LoVo (cell line): ENCODE results near the gene TMPRSS5.
"Not testable (repeated sequence)": the region's sequence is repeated elsewhere in the genome, so short reads cannot be mapped to it uniquely, and the experiment has no call there.

Experiments used
- DNase-seq: peaks from one replicate; pipeline ENCODE4 v3.0.0-alpha.2; 2016; ENCODE audit warnings: low spot score

TMPRSS5 gene

DNA sequence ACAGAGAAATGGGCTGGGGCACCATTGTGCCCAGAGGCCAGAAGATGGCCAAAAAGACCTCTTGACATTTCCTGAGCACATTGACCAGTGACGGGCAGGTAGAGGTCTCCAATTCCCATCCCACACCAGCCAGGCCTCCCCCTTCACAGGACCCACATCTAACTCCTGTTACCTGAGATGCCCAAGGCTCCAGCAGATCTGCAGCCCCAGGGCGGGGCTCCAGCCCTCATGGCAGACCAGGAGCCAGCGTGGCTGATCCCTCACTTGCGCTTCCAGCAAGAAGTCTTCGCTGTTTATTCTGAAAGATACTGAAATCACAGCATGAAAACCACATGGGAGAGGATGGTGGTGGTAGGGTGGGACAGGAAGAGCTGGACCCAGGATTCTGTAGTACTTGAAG is 9.0 kb downstream of the TMPRSS5 start:
- no peak for DNase-seq

DNA sequence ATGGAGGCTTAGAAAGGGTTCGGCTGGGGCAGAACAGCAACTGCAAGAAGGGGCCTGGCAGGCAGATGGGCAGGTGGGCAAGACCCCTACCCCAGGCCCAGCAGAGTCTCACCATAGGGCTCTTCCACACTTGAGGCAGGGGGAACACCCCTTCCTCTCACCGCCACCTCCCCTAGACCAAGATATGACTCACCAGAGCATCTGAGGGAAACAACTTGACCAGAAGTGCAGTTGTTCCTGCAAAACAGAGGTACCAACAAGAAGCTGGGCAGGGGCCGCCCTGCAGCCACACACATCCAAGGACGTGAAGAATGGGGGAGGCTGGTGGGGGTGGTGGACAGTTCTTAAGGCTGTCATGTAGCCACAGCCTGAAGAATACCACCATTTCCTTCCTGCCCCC is 10.9 kb downstream of the TMPRSS5 start:
- no peak for DNase-seq

DNA sequence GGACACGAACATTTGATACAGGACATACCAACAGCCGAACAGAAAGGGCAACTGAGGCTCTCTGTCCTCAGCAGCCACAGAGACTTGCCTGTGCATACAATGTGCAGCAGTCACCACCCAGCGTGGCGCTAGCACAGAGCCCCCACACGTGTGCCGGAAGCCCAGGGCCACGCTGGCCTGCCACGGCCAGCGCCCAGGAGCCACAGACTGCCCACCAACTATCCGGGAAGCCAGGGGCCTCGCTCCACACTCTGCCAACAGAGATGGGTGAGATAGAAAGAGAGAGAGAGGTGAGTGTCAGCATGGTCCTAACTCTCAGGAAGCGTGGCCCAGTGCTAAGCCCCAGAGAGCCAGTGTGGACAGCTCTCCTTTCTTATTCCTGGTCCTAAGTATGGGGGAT is 11.7 kb downstream of the TMPRSS5 start:
- DNase-seq = no peak

DNA sequence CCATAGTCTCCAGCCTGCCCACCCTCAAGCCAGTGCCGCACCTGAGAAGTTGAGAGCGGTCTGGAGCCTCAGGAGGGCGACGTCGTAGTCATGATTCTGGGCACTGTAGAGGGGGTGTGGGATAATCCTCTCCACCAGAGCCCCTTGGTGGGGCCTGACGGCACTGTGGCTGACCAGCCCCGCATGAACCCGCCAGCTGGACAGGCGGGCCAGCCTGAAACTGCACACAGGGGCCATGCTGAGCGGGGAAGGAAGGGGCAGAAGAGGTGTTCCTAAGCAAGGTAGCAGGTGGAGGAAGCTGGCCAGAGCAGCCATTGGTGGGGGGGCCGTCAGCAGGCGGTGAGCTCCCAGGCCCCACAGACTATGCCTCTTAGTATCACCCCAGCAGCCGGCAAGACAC is 13.1 kb downstream of the TMPRSS5 start:
- no peak for DNase-seq

DNA sequence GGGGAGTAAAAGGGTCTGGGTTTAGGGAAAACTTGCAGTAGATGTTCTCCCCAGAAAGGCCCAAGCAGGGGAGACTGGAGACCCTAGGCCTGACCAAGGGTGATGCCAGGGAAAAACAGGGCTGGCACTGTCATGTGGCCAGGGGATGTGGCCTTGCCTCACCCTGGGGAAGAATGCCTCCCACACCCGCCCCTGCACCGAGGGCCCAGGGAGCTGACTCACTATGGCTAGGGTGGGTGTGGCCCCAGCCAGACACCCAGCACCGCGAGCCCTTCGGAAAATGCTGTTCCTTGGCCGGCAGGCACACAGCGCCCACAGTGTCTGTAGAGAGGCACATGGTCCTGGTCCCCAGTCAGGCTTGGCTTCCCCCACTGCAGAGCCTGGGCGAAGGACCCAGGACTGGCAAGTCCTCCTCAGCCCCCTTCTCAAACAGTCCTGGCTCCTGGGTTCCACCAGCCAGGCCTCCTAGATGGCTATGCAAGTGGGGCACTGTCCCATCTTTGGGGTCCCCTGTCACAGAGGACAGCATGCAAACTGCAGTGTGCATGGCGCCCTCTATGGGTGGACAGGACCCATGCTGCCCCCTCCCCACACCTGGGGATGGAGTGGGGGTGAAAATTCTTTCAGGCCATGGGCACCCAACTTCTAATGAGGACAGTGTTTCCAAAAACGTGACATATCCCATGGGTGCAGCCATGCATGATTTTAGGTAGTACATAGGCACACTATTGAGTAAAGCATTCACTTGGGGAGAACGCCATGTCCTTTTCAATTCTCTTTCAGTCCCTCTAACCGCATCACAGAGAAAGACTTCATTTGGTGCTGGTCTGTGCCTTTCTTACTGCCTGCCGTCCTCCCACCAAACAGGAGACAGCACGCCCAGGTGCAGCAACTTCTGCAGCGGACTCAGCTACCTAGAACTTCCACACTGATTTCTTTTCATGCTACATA is 15.2 kb downstream of the TMPRSS5 start:
- peak; percentile 91 for DNase-seq

DNA sequence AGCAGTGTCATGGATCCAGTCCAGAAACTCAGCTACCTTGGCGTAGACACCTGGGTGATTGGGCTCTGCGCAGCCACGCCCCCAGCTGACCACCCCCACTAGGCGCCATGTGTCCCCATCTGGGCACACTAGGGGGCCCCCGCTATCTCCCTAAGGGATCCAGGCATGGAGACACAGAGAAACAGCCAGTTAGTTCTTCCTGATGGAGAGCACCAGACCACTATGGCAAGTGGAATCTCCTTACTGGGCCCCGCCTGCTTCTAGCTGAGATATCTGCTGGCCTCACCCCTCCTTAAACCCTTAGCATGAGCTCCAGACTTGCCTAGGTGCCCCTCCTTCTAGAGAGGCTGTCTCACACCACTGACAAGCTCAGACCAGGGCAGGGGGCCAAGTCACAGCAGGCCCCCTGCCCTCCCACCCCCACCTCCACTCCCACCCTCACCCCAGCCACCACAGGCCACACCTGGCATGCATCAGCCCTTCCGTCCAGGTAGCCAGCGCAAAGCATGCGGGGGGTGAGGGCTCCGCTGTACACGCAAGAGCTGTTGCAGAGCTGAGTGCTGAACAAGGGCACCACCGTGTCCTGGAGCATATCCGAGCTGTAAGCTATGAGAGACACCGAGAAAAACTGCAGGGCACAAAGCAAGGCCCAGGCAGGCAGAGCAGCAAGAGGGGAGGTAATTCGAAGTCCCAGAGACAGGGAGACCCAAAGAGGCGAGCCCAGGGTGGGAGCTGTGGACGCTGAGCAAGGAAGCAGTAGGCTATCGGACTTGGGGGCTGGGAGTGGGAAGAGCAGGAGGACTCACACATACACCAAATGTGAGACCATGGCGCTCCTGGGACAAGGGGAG is 16.1 kb downstream of the TMPRSS5 start:
- peak; percentile 56 for DNase-seq

DNA sequence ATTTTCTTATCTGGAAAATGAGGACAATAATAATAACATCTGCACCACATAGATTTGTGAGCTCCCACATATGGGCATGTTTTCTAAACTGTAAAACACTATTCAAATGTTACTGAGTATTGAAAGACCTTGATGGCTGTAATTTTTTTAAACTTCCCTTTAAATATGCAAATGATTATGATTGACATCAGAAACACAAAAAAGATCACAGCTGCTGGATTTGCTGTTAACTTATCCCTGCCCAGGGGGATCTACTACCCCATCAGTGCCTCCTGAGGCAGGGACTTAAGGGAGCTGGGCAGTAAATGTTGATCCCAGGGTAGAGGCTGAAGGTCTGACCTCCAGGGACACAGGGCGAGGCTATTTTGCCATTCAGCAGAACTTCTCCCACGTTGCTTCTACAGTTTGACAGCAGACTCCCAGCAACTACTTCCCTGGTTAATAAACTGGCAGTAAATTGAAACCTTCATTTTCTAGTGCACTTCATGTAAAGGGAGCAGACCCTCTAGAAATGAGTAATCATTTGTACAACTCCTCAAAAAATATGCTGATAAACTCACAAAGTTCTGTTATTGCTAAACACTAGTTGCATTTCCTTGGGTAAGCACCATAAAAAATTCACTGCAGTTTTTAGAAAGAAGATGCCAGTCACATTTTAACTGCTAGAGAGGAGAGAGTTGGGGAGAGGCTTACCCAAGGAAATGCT is 20.3 kb downstream of the TMPRSS5 start:
- no peak for DNase-seq

DNA sequence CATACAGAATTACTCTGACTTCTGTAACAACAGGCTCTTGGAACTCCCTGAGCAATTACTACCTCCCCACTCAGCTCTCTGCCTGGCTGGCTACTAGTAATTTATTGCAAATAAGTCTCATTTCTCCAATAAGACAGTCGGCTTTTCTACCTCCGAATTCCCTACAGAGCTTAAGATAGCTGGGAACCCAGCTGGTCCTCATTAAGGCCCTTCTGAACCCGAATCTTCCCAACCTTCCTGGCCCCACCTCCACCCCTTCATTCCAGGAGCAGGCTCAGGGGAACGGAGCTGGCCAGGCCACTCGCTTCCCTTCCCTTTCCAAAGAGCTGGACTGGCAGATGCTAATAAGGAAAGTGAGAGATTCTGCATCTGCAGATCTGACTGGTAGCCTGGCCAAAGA is 21.6 kb downstream of the TMPRSS5 start:
- no peak for DNase-seq

DNA sequence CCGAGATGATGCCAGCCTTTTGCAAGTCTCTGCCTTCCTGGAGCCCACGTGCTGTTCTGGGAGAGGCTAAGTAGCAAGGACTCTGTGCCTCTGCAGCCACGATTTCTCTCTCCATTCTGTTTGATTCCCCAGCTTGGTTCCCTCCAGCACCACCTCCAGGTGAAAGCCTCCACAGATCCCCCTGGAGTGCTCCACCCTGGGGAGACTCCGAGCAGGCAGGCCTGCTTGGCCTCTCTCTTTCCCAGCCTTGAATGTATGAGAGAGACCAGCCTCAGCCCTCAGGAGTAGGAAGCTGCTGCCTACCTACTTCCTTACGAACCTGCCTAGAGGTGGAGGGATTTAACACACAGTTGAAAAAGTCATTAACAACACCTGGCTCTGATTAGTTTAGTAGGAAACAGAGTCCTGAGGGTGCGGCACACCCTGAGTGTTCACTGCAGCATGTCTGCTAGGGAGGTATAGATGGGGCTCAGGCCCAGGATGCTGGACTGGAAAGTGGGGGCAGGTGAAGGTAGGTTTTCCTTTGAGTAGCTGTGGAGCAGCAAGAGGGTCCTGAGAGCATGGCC is 22.5 kb downstream of the TMPRSS5 start:
- no peak for DNase-seq

DNA sequence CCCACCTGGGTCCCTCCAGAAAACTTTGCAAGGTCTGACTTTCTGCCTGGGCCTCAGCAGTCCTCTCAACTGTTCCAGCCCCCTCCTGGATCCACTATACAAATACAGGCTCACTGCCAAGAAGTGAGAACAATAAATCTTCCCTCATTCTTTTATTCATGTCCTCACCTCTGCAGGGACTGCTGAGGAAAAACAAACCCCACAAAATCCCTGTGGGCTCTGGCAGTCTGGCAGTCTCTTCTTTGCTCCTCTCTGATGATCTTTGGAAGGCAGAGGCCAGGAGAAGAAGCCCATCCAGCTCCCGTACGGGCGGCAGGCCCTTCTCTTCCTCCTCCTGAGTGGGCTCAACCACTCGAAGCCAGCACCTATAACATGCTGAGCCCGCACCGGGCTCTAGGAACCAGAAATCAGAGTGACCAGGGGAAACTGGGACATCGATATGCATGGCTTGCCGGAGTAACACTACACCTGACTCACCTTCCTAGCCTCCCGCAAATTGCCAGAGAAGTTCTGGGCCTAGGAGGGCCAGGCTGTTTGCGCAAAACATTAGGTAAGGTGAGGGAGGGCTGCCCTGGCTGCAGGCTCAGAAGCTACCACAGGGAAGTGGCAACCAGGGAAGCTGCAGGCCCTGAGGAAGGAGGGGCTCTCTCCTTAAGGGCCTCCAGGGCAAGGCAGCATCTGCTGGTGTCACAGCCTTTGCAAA is 24.2 kb downstream of the TMPRSS5 start:
- no peak for DNase-seq

DNA sequence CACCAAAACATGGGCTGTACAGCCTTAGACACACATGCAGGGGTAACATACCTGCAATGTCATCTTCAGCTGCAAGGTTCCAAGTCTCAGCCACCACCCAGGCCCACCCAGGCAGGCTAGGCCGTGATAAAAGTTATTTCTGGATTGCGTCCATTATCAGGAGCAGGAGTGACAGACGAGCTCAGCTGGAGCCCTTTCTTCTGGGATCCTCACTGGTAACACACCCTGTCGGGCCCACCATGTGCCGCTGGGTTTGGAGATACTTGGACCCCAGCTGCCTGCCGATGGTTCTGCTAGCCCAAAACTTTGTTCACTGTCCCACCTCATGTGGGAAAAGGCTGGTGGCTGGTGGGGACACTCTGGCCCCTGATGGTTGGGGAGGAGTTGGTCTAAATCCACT is 24.8 kb downstream of the TMPRSS5 start:
- DNase-seq = no peak

DNA sequence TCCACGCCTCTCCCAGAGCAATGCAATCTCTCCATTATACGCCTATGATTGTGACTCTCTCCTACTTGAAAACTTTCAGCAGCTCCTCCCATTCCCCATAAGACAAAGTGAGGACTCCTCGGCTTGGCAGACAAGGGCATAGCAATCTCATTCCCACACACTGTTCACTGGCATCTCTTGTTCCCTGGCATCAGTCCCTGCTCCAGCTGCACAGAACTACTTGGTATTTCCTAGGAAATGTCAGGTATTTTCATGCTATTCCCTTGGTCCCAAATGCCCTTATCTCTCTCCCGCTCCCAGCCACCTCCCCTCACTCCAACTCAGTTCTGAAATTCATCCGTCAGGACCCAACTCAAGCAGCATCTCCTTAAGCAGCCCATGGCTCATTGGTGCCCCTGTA is 28.4 kb downstream of the TMPRSS5 start:
- no peak for DNase-seq

DNA sequence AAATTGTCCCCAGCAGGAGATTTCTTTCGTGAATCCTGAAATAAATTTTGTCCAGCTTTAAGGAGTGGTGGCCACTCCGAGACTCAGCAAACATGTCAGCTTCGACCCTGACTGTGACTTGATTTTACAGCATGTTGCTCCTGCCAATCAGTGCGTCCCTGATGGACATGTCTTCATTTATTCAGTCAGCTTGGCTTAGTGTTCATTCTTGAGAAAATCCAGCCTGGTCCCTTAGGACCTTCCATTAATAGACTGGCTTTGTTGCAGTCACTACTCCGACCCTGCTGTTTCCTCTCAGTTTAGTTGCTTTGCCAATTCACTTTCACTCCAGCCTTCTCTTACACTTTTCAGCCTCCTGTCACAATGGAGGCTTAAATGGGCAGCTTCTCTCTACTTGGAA is 30.5 kb downstream of the TMPRSS5 start:
- no peak for DNase-seq

DNA sequence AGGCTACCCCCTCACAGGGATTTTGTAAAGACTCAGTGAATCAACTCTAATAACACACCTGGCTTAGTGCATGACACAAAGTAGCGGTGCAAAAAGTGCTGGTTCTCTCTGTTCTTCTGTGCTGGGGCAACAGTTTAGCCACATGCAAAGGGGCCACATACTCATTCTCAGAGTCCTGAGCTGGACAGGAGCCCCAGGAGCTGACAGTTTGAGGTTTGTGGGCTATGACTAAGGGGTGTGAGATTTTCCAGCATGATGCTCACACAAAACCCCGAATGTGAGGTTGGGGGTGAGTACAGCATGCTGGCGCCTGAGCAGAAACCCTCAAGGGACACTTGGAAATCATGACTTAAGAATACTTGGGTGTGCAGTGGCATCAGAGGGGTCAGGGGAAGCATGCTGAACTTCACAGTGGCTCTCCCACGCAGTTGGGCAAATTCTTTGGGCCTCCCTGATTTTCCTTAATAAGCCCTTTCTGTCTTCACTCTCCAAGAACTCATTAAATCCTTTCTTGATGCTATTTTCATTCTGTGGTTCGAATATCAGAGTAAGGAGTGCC is 31.0 kb downstream of the TMPRSS5 start:
- DNase-seq = peak; percentile 22

DNA sequence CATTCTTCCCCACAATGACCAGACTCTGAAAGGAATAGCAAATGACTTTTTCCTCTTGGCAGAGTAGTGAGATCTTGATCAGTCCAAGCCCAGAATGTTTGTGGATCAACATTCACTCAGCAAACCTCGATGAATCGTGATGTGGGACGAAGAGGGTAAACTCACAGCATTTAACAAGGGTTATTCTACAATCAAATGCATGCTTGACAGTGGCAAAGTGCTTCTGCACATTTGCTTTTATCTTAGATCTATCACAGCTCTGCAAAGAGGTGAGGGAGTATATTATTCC is 31.8 kb downstream of the TMPRSS5 start:
- DNase-seq = no peak

DNA sequence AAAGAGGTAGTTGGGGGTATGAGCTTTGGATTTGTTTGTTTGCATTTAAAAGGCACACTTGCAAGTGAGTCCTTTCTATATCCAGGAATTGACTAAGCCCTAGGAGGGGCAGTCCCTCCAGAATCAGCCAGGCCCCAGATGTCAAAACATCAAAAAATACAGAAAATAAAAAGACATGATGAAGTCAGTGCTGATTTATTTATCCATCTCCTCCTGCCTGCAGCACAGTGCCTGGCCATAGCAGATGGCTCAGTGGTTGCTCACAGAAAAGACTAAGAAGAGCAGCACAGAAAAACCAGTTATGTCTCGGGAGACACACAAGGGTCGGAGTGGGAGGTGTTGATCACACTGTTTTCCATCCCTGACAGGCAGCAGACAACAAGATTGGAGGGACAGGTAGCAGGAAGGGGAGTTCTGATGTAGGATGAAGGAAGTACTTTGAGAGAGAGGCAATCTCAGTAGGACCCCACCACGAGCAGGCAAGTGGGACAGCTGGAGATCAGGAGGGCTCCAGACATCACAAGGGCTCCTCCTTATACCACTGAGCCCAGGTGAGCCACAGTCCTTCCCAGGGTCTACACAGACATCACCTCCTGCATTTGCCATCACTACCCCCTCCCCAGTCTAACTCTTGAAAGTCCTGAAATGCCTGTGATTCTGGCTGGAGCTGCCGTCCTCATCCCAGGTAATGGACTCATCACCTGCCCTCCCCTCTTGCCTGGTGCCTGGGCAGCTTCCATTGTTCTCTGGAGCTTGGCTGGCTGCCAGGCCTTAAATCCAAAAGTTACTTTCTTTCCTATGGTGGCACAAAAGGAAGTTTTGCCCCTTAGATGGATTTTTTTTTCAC is 32.3 kb downstream of the TMPRSS5 start:
- no peak for DNase-seq

DNA sequence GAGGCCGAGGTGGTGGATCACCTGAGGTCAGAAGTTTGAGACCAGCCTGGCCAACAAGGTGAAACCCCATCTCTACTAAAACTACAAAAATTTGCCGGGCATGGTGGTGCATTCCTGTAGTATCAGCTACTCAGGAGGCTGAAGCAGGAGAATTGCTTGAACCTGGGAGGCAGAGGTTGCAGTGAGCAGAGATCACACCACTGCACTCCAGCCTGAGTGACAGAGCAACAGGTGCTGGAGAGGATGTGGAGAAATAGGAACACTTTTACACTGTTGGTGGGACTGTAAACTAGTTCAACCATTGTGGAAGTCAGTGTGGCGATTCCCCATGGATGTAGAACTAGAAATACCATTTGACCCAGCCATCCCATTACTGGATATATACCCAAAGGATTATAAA is 34.2 kb downstream of the TMPRSS5 start:
- not testable (repeated sequence) for DNase-seq

DNA sequence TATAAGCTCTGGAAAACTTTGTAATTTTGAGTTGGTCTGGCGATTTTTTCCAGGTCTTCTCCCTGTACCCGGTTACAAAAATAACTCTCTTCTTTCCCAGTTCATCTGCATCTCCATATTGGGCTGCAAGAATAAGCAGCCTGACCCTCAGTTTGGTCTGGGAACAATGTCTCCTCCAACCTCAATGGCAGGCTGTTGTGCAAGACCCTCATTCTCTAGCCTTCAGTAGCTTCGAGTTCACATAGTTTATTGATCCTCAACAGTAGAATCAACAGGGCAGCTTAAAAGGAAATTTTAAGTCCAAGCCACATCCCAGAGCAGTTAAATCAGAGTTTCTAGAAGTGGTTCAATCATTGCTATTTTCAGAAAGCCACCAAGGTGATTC is 35.3 kb downstream of the TMPRSS5 start:
- DNase-seq = no peak

DNA sequence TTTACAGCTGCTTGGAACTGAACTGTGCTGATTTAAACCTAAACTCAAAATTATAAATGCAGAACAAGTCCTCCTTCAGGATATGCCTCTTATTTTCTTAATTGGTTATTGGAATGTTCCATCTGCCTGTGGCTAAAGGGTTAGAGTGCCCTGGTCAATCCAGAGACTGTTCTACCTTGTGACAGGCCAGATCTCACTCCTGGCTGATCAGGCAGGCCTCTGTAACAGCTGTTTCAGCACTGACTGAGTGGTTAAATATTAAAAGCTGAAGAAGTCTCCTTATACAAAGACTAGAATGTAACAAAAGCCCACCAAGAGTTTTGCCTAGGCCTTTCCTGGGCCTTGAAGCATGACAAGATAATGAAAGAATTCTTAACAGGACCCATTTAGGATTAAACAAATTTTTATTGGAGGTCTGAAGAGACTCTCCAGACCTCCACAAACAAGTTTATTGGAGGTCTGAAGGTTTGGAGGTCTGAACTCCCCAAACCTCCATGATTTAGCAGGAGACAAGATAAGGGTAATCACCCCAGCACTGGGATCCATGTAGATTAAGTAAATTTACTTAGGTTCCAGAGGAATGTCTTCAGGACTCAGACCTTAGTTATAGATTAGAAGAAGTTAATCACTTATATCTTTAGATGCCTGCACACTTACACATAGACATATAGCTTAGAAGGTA is 35.8 kb downstream of the TMPRSS5 start:
- no peak for DNase-seq

DNA sequence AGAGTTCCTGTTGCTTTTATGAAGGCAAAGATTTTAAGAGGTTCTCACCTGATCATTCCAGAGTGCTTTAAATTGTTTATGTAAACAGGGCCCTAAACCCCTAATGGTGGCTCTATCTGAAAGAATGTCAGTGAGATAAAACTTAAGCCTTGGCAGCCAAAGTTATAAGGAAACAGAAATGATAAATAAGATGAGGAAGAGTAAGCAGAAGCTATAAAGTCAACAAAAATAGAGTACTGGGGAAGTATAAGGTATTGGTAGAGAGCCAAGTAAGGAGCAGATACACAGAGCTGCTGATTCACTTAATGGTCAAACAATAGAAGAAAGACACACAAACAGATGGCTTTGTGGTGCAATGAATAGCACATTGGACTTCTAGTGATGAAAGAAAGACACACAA is 37.9 kb downstream of the TMPRSS5 start:
- DNase-seq = peak; percentile 26
